NB4 (cell line): ENCODE measurements around the gene TEX22.

Experiments
- MYC ChIP-seq: IDR thresholded peaks from 2 replicates; pipeline ENCODE4 v1.6.1; 2011; ENCODE audit warnings: low read depth, low read length
- POLR2A ChIP-seq: IDR thresholded peaks from 2 replicates; pipeline ENCODE4 v1.6.1; 2011; ENCODE audit warnings: mild to moderate bottlenecking; ENCODE audit not compliant: insufficient read length; ENCODE audit errors: extremely low read depth
- TF ChIP-seq, protein P1 (sequence below): IDR thresholded peaks from one replicate; pipeline ENCODE4 v1.5.1; 2012; ENCODE audit warnings: low read depth, low read length
- TF ChIP-seq, protein P2 (sequence below): IDR thresholded peaks from 2 replicates; pipeline ENCODE4 v1.6.1; 2011; ENCODE audit warnings: low read depth, low read length

DNA sequence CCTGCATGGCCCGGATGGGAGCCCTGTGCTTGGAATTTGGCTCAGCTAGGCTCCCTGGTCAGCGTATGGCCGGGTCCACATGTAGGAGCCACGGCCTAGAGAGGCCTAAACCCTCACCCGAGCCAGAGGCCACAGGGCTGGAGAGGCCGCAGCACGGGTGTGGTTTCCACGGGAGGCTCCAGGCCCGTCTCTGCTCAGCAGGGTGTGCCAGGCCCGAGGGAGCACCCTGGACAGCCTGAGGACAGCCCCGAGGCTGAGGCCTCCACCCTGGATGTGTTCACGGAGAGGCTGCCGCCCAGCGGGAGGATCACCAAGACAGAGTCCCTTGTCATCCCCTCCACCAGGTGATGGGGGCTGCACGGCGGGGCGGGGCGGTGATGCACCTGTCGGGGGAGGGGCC, 17.6 kb upstream of the TEX22 start:
- TF ChIP-seq, protein P1, sequence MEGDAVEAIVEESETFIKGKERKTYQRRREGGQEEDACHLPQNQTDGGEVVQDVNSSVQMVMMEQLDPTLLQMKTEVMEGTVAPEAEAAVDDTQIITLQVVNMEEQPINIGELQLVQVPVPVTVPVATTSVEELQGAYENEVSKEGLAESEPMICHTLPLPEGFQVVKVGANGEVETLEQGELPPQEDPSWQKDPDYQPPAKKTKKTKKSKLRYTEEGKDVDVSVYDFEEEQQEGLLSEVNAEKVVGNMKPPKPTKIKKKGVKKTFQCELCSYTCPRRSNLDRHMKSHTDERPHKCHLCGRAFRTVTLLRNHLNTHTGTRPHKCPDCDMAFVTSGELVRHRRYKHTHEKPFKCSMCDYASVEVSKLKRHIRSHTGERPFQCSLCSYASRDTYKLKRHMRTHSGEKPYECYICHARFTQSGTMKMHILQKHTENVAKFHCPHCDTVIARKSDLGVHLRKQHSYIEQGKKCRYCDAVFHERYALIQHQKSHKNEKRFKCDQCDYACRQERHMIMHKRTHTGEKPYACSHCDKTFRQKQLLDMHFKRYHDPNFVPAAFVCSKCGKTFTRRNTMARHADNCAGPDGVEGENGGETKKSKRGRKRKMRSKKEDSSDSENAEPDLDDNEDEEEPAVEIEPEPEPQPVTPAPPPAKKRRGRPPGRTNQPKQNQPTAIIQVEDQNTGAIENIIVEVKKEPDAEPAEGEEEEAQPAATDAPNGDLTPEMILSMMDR = no peak
- TF ChIP-seq, protein P2, sequence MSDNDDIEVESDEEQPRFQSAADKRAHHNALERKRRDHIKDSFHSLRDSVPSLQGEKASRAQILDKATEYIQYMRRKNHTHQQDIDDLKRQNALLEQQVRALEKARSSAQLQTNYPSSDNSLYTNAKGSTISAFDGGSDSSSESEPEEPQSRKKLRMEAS = no peak
- TF ChIP-seq POLR2A (no peak), MYC (no peak)
